Adipocyte (in vitro differentiated cells): Measurements from ENCODE around the gene SRP9.
A peak's percentile ranks its signal among the peaks of the same experiment; 100 is the strongest.
"Not testable (repeated sequence)": the region's sequence is repeated elsewhere in the genome, so short reads cannot be mapped to it uniquely, and the experiment has no call there.

ENCODE experiments used
- DNase-seq: peaks from one replicate; pipeline ENCODE4 v3.0.0-alpha.2; 2015; ENCODE audit warnings: low read depth
- H3K27me3 ChIP-seq: replicated peaks from 2 replicates; pipeline ENCODE4 v1.7.0; 2013; ENCODE audit warnings: mild to moderate bottlenecking, low read length, moderate library complexity; ENCODE audit not compliant: control insufficient read depth, insufficient read depth
- H3K36me3 ChIP-seq: 2 replicates; pipeline ENCODE4 v1.7.0; 2013; ENCODE audit warnings: low read length, mild to moderate bottlenecking, moderate library complexity; ENCODE audit not compliant: control insufficient read depth, insufficient read depth, severe bottlenecking
- H3K4me1 ChIP-seq: 2 replicates; pipeline ENCODE4 v1.7.0; 2013; ENCODE audit warnings: mild to moderate bottlenecking, low read length, moderate library complexity; ENCODE audit not compliant: control insufficient read depth, insufficient read depth
- H3K4me3 ChIP-seq: 2 replicates; pipeline ENCODE4 v1.7.0; 2013; ENCODE audit warnings: mild to moderate bottlenecking, low read length, moderate library complexity
- H3K9ac ChIP-seq: 2 replicates; pipeline ENCODE4 v1.7.0; 2013; ENCODE audit warnings: mild to moderate bottlenecking, low read length, moderate library complexity
- H3K9me3 ChIP-seq: 2 replicates; pipeline ENCODE4 v1.7.0; 2013; ENCODE audit warnings: mild to moderate bottlenecking, low read length, moderate library complexity; ENCODE audit not compliant: control insufficient read depth

Gene SRP9

GRCh38 chr1:225779165-225779564 is 1.5 kb downstream of the SRP9 start:
- Histone ChIP-seq H3K4me1 (peaks cover 35% of the 10 kb centered on the region), H3K9ac (peak overlapping the region; percentile 96), H3K4me3 (peak overlapping the region; percentile 94)
- H3K36me3 ChIP-seq, H3K9me3 ChIP-seq, DNase-seq, H3K27me3 ChIP-seq: not testable (repeated sequence)

GRCh38 chr1:225780134-225780533 is 2.5 kb downstream of the SRP9 start:
- Histone ChIP-seq H3K4me1 (peaks cover 35% of the 10 kb centered on the region), H3K9me3 (no peaks in the 10 kb centered on the region), H3K27me3 (no peaks in the 10 kb centered on the region), H3K4me3 (peak overlapping the region; percentile 94), H3K9ac (no peak overlapping the region), H3K36me3 (peaks cover 11% of the 10 kb centered on the region)
- DNase-seq: no peak

GRCh38 chr1:225780630-225781029 is 3.0 kb downstream of the SRP9 start:
- Histone ChIP-seq H3K4me1 (peaks cover 35% of the 10 kb centered on the region), H3K9ac (peak overlapping the region; percentile 33), H3K36me3 (peaks cover 13% of the 10 kb centered on the region), H3K27me3 (no peaks in the 10 kb centered on the region), H3K9me3 (no peaks in the 10 kb centered on the region), H3K4me3 (no peak overlapping the region)
- DNase-seq: no peak

- not testable (repeated sequence) for H3K4me3 ChIP-seq, H3K27me3 ChIP-seq, H3K9me3 ChIP-seq, H3K9ac ChIP-seq, DNase-seq, H3K4me1 ChIP-seq
- peaks cover 63% of the 10 kb centered on the region for H3K36me3 ChIP-seq
Measured at GRCh38 chr1:225789142-225789541, 11.5 kb downstream of the SRP9 start.

- Histone ChIP-seq H3K36me3 (peaks cover 16% of the 10 kb centered on the region), H3K4me1 (no peaks in the 10 kb centered on the region), H3K27me3 (no peaks in the 10 kb centered on the region), H3K9me3 (peaks cover 5% of the 10 kb centered on the region), H3K9ac (no peak overlapping the region), H3K4me3 (no peak overlapping the region)
- no peak for DNase-seq
Measured at GRCh38 chr1:225794954-225795353, 17.3 kb downstream of the SRP9 start.

- not testable (repeated sequence) for H3K36me3 ChIP-seq
Measured at GRCh38 chr1:225796097-225796496, 18.5 kb downstream of the SRP9 start.

GRCh38 chr1:225801146-225801545 is 23.5 kb downstream of the SRP9 start:
- H3K4me1 ChIP-seq, H3K9me3 ChIP-seq, H3K36me3 ChIP-seq, H3K4me3 ChIP-seq, H3K27me3 ChIP-seq, DNase-seq, H3K9ac ChIP-seq: not testable (repeated sequence)

More at GRCh38 chr1:225796097-225796496, 18.5 kb downstream of the SRP9 start:
- not testable (repeated sequence) for H3K9ac ChIP-seq, H3K4me3 ChIP-seq, H3K4me1 ChIP-seq, H3K27me3 ChIP-seq, H3K9me3 ChIP-seq, DNase-seq

- DNase-seq: no peak
- Histone ChIP-seq H3K27me3 (no peaks in the 10 kb centered on the region), H3K9ac (no peak overlapping the region), H3K36me3 (no peaks in the 10 kb centered on the region), H3K4me3 (no peak overlapping the region), H3K9me3 (no peaks in the 10 kb centered on the region), H3K4me1 (peaks cover 5% of the 10 kb centered on the region)
Measured at GRCh38 chr1:225806249-225806648, 28.6 kb downstream of the SRP9 start.

GRCh38 chr1:225806736-225807135 is 29.1 kb downstream of the SRP9 start:
- DNase-seq, H3K36me3 ChIP-seq, H3K9me3 ChIP-seq, H3K4me3 ChIP-seq, H3K4me1 ChIP-seq, H3K9ac ChIP-seq, H3K27me3 ChIP-seq: not testable (repeated sequence)

- Histone ChIP-seq H3K27me3 (no peaks in the 10 kb centered on the region), H3K9ac (no peak overlapping the region), H3K9me3 (no peaks in the 10 kb centered on the region), H3K4me1 (peaks cover 24% of the 10 kb centered on the region), H3K36me3 (peaks cover 5% of the 10 kb centered on the region), H3K4me3 (no peak overlapping the region)
- DNase-seq: no peak
Measured at GRCh38 chr1:225808136-225808535, 30.5 kb downstream of the SRP9 start.

GRCh38 chr1:225809842-225810578 is 32.4 kb downstream of the SRP9 start, which contains the start of gene EPHX1:
Gene EPHX1, plus strand, starts transcription at chr1:225810124. Its CDS starts 18,606 bp downstream, at chr1:225828730.
- peak; percentile 95 for DNase-seq
- no peaks in the 10 kb centered on the region for H3K9me3 ChIP-seq
- no peaks in the 10 kb centered on the region for H3K27me3 ChIP-seq
- H3K9ac ChIP-seq: peak within 1 kb of the TSS; percentile 92
- H3K4me1 ChIP-seq: peaks cover 41% of the 10 kb centered on the region
- H3K4me3 ChIP-seq: peak within 1 kb of the TSS; percentile 93
- H3K36me3 ChIP-seq: peaks cover 5% of the 10 kb centered on the region
